ENCODE measurements around the gene MAD1L1. TPM values are rescaled to one million over a fixed set of nuclear protein-coding genes. Genes with fewer than 3 reads are reported as not detected.

Gene MAD1L1
- total RNA-seq, 2 experiments from 2014 or later = 58.3 to 65.3 TPM

GRCh38 chr7:2009541-2010001 is 223.2 kb downstream of the MAD1L1 start:
- POLR2A ChIA-PET = no interaction called here
- H3K79me2 ChIP-seq (ENCODE audit: insufficient read depth, low read depth, low read length) = no peaks in the 10 kb centered on the region

DNA sequence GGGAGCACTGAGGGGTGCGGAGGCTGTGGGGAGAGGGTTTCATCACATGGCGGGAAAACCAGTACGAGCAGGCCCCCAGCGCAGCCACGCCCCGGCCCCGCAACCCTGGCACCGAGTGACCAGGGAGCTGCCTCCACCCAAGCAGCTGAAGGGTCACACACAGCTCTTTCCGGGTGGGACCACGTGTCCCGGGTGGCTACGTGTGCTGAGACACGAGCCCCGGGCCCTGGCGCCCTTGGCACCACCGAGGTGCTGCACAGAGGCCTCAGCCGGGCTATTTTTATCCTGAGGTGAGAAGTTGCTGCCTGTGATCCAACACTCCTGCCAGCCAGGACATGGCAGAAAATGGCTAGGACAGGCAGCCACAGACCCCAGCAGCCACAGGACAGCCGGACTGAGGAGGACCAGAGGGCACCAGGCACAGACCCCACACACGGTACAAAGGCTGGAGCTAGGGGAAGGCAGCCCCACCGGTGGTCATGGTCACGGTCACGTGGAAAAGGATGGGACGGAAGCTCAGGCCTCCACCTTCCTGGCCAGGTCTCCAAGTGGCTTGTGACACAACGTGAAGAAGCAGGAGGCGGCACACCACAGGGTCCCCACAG is 223.7 kb downstream of the MAD1L1 start:
- no TSS peak for BruUV-seq (replicated peaks)
- Histone ChIP-seq H3K79me2 (ENCODE audit: insufficient read depth, low read depth, low read length) (no peaks in the 10 kb centered on the region), H3K9me3 (ENCODE audit: low read length) (no peaks in the 10 kb centered on the region), H3K4me1 (ENCODE audit: insufficient read depth, low read length, poor library complexity, severe bottlenecking) (no peaks in the 10 kb centered on the region), H3K27ac (ENCODE audit: low read depth, low read length, poor library complexity, severe bottlenecking) (no peak overlapping the region), H3K9me2 (ENCODE audit: insufficient read depth, low read length) (no peaks in the 10 kb centered on the region), H2AFZ (ENCODE audit: low read length) (no peak overlapping the region), H3K4me3 (ENCODE audit: low read depth, low read length, poor library complexity, severe bottlenecking) (no peak overlapping the region), H3K4me2 (ENCODE audit: low read length) (no peak overlapping the region), H4K20me1 (ENCODE audit: insufficient read depth, low read length) (no peaks in the 10 kb centered on the region), H3K36me3 (ENCODE audit: insufficient read depth, low read length) (no peaks in the 10 kb centered on the region)
- no peak for DNase-seq (ENCODE audit: low spot score)
- intact Hi-C loops (cut with micrococcal nuclease; ENCODE audit: unreplicated experiment) = no loop called here
- TF ChIP-seq CTCF (conservative IDR thresholded peaks at IDR 0.05; ENCODE audit: low read length) (no peak), EZH2phosphoT487 (IDR thresholded peaks at IDR 0.05; ENCODE audit: borderline replicate concordance, low read depth, low read length) (no peak)
- ChIA-PET CTCF (ENCODE audit: unreplicated experiment) (no interaction called here), POLR2A (no interaction called here)

More at GRCh38 chr7:2009541-2010001, 223.2 kb downstream of the MAD1L1 start:
- Histone ChIP-seq H3K27ac (ENCODE audit: low read depth, low read length, poor library complexity, severe bottlenecking) (no peak overlapping the region), H3K36me3 (ENCODE audit: insufficient read depth, low read length) (no peaks in the 10 kb centered on the region), H3K4me1 (ENCODE audit: insufficient read depth, low read length, poor library complexity, severe bottlenecking) (no peaks in the 10 kb centered on the region), H3K9me3 (ENCODE audit: low read length) (no peaks in the 10 kb centered on the region), H2AFZ (ENCODE audit: low read length) (no peak overlapping the region), H3K9me2 (ENCODE audit: insufficient read depth, low read length) (no peaks in the 10 kb centered on the region), H4K20me1 (ENCODE audit: insufficient read depth, low read length) (no peaks in the 10 kb centered on the region), H3K4me2 (ENCODE audit: low read length) (no peak overlapping the region), H3K4me3 (ENCODE audit: low read depth, low read length, poor library complexity, severe bottlenecking) (no peak overlapping the region)
- CTCF ChIA-PET (ENCODE audit: unreplicated experiment) = no interaction called here
- intact Hi-C loops (cut with micrococcal nuclease; ENCODE audit: unreplicated experiment) = no loop called here
- no TSS peak for BruUV-seq (replicated peaks)
- DNase-seq (ENCODE audit: low spot score) = no peak
- TF ChIP-seq CTCF (conservative IDR thresholded peaks at IDR 0.05; ENCODE audit: low read length) (no peak), EZH2phosphoT487 (IDR thresholded peaks at IDR 0.05; ENCODE audit: borderline replicate concordance, low read depth, low read length) (no peak)

DNA sequence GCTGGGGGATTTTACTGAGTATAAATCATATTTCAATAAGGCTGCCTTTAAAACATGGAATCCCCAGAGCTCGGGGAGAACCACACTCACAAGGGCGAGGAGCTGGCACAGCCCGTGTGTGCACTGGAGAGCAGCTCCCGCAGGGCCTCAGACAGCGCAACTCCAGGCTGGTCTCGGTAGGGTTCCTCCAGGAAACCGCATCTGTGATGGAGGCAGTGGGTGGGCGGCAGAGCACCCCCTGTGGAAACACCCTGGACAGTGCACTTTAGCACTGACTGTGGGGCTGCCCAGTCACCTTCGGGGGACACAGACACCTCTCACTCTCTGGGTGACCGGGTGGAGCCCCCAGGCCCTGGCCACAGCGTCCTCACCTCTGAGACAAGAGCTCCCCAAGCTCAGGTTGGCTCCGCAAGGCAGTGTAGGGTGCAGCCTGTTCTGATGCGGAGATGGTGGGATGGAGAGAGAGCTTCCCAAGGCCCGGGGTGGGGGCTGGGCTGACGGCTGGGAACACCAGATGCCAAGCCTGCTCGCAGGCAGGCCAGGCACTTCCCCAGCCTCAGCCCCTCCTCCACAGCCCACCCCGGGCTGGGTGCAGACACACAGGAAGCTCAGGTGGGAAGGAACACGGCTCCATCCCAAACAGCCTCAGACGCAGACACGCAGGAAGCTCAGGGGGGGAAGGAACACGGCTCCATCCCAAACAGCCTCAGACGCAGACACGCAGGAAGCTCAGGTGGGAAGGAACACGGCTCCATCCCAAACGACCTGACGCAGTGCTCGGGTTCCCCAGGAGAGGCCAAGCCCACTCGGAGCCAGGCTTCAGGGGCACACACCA is 224.4 kb downstream of the MAD1L1 start:
- no peak for TF ChIP-seq CTCF (conservative IDR thresholded peaks at IDR 0.05; ENCODE audit: low read length)
- no peak for TF ChIP-seq EZH2phosphoT487 (IDR thresholded peaks at IDR 0.05; ENCODE audit: borderline replicate concordance, low read depth, low read length)
- Histone ChIP-seq H3K9me3 (ENCODE audit: low read length) (no peaks in the 10 kb centered on the region), H3K79me2 (ENCODE audit: insufficient read depth, low read depth, low read length) (no peaks in the 10 kb centered on the region), H3K4me2 (ENCODE audit: low read length) (no peak overlapping the region), H3K4me3 (ENCODE audit: low read depth, low read length, poor library complexity, severe bottlenecking) (no peak overlapping the region), H3K27ac (ENCODE audit: low read depth, low read length, poor library complexity, severe bottlenecking) (no peak overlapping the region), H2AFZ (ENCODE audit: low read length) (no peak overlapping the region), H3K9me2 (ENCODE audit: insufficient read depth, low read length) (no peaks in the 10 kb centered on the region), H4K20me1 (ENCODE audit: insufficient read depth, low read length) (no peaks in the 10 kb centered on the region), H3K4me1 (ENCODE audit: insufficient read depth, low read length, poor library complexity, severe bottlenecking) (no peaks in the 10 kb centered on the region), H3K36me3 (ENCODE audit: insufficient read depth, low read length) (no peaks in the 10 kb centered on the region)
- intact Hi-C loops (cut with micrococcal nuclease; ENCODE audit: unreplicated experiment) = no loop called here
- DNase-seq (ENCODE audit: low spot score) = no peak
- ChIA-PET CTCF (ENCODE audit: unreplicated experiment) (no interaction called here), POLR2A (no interaction called here)
- no TSS peak for BruUV-seq (replicated peaks)

Data from OCI-LY7 (cell line).